ENCODE data around the gene PUS3.

The PUS3 gene

DNA sequence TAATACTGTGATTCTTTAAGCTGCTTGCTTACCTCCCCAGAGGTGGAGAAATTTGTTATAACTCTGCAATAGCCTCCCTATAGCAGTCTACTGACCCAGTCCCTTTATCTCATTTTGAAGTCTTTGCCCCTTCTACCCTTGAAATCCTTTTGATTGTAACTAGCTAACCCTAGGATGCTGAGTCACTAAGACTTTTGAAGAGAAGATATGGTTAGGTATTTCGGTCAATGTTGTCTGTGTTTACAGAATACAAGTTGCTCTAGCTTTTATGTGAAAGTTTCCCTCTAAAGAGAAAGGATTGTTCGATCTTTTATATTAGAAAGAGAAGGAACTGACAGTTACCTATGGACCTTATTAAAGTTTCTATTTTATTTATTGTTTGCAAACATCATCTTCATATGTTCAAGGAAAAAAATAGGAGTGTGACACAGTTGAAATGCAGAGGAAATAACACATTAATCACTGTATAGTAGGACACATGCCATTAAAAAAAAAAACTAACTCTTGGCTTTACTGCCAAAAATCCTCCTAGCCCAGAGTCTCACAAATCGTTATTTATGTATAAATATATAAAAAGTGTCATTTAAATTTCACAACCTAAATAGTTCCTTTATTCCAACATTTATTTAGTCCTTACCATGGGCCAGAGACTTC lies 12.4 kb downstream of the PUS3 start:
- TF ChIP-seq, protein P1, sequence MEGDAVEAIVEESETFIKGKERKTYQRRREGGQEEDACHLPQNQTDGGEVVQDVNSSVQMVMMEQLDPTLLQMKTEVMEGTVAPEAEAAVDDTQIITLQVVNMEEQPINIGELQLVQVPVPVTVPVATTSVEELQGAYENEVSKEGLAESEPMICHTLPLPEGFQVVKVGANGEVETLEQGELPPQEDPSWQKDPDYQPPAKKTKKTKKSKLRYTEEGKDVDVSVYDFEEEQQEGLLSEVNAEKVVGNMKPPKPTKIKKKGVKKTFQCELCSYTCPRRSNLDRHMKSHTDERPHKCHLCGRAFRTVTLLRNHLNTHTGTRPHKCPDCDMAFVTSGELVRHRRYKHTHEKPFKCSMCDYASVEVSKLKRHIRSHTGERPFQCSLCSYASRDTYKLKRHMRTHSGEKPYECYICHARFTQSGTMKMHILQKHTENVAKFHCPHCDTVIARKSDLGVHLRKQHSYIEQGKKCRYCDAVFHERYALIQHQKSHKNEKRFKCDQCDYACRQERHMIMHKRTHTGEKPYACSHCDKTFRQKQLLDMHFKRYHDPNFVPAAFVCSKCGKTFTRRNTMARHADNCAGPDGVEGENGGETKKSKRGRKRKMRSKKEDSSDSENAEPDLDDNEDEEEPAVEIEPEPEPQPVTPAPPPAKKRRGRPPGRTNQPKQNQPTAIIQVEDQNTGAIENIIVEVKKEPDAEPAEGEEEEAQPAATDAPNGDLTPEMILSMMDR (IDR thresholded peaks at IDR 0.05; ENCODE audit: insufficient read depth, low read length, poor library complexity, severe bottlenecking): no peak
- no peak for DNase-seq (ENCODE audit: extremely low read depth, insufficient read length)
- H3K4me3 ChIP-seq (replicated peaks; ENCODE audit: low read depth, low read length): no peak overlapping the region

DNA sequence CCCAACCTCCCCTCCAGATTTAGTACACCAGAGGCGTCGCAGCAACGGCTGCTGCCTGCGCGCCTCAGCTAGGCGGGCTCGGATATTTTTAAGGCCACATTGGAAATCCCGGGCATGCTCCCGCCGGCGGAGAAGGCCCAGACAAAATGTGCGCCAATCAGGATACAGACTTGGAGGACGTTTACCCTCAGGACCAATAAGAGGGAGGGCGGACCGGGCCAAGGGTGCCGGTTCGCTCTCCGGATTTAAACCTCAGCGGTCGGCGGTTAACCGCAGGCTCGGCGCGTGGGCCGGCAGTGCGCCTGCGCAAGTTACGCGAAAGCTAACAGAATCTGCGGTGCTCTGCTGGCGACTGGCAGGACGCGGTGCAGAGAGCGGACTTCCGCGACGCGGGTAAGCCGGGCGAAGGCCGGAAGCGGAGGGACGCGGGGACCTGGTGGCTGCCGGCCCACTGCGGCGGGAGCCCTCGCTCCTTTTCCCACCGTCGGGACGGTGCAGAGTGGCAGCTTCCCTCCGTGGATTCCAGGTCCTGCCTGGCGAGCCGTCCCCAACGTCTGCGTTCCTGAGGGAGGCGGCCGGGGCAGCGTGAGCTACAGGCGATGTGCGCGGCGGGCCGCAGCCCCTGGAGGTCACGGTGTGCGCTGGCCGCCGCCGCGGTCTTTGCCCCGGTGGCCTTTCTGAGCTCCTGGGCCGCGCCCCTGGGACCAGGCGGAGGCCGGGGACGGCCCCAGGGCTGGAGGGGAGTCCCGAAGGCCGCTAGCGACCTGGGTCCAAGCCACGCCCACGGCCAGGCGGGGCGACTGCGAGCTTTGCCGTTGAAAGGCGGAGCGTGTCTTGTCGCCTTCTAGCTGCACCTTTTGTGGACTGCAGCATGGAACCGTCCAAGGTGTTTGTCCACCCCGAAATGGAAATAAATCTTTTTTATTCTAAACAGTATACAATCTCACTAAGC lies 15.4 kb downstream of the PUS3 start, which contains the start of gene HYLS1:
HYLS1 (plus strand) TSS at position 296 of the 952 bp plus-strand sequence. CDS start 11,701 bp downstream, outside the sequence.
- Histone ChIP-seq H3K4me3 (replicated peaks; ENCODE audit: low read depth, low read length) (peak within 1 kb of the TSS; percentile 97), H3K36me3 (ENCODE audit: control insufficient read depth, insufficient read depth, low read length) (no peaks in the 10 kb centered on the region), H3K27me3 (replicated peaks; ENCODE audit: control insufficient read depth, insufficient read depth, low read length) (no peaks in the 10 kb centered on the region)
- TF ChIP-seq, protein P1 (IDR thresholded peaks at IDR 0.05; ENCODE audit: insufficient read depth, low read length, poor library complexity, severe bottlenecking): peak; percentile 37
- peak; percentile 93 for DNase-seq (ENCODE audit: extremely low read depth, insufficient read length)

More for the DNA sequence above, 12.4 kb downstream of the PUS3 start:
- no peaks in the 10 kb centered on the region for H3K27me3 ChIP-seq (replicated peaks; ENCODE audit: control insufficient read depth, insufficient read depth, low read length)
- peaks cover 7% of the 10 kb centered on the region for H3K36me3 ChIP-seq (ENCODE audit: control insufficient read depth, insufficient read depth, low read length)

DNA sequence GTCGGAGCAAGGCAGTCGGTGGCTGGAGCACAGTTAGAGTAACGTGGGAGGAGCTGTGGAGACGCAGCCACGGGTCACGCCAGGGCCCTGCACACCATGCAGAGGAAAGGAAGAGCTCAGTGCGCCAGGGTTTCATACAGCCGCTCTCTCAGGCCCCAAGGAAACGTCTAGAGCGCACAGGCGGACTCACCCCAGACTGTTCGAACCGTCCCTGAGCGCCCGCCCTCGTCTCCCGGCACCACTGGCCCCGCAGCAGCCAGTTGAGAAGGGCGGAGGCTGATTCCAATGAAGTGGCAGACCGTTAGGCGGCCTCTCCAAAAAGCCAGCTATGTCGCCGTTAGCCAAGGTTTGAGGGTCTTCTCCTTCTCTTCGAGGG lies 16.0 kb downstream of the PUS3 start:
- Histone ChIP-seq H3K27me3 (replicated peaks; ENCODE audit: control insufficient read depth, insufficient read depth, low read length) (no peaks in the 10 kb centered on the region), H3K4me3 (replicated peaks; ENCODE audit: low read depth, low read length) (no peak overlapping the region; the same call in 1 of the 2 replicates), H3K36me3 (ENCODE audit: control insufficient read depth, insufficient read depth, low read length) (no peaks in the 10 kb centered on the region)
- peak; percentile 21 for DNase-seq (ENCODE audit: extremely low read depth, insufficient read length)
- TF ChIP-seq, protein P1 (IDR thresholded peaks at IDR 0.05; ENCODE audit: insufficient read depth, low read length, poor library complexity, severe bottlenecking): no peak

DNA sequence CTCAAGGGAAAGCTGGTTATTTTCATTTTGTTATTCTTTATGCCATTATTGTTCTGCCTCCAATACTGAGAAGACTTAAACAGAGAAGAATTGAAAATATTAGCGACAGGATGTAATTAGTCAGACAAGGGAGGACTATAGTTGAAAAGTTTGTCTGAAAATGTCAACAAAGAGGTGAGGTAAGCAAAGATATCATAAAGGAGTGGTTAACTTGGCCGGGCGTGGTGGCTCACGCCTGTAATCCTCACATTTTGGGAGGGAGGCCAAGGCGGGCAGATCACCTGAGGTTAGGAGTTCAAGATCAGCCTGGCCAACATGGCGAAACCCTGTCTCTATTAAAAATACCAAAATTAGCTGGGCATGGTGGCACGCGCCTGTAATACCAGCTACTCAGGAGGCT lies 19.6 kb downstream of the PUS3 start:
- TF ChIP-seq, protein P1 (IDR thresholded peaks at IDR 0.05; ENCODE audit: insufficient read depth, low read length, poor library complexity, severe bottlenecking): no peak
- no peak for DNase-seq (ENCODE audit: extremely low read depth, insufficient read length)
- no peaks in the 10 kb centered on the region for H3K27me3 ChIP-seq (replicated peaks; ENCODE audit: control insufficient read depth, insufficient read depth, low read length)
- no peaks in the 10 kb centered on the region for H3K36me3 ChIP-seq (ENCODE audit: control insufficient read depth, insufficient read depth, low read length)
- H3K4me3 ChIP-seq (replicated peaks; ENCODE audit: low read depth, low read length): no peak overlapping the region

DNA sequence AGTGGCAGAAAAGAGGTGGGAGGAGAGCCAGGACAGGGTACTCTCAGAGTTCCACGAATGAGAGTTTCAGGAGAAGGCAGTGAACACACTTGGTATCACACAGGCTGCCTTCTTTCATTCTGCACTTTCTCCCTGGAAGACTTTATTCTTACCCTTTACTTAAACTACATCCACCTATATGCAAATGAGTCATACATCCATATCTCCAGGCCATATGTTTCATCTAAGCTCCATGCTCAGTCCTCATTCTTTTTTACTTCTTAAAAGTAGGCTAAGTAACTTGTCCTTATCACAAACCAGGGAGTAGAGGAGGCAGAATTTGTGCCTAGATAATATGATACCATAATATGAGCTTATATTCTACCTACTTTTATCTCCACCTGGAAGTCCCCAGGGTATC lies 21.7 kb downstream of the PUS3 start:
- Histone ChIP-seq H3K27me3 (replicated peaks; ENCODE audit: control insufficient read depth, insufficient read depth, low read length) (no peaks in the 10 kb centered on the region), H3K36me3 (ENCODE audit: control insufficient read depth, insufficient read depth, low read length) (no peaks in the 10 kb centered on the region), H3K4me3 (replicated peaks; ENCODE audit: low read depth, low read length) (no peak overlapping the region)
- DNase-seq (ENCODE audit: extremely low read depth, insufficient read length): no peak
- TF ChIP-seq, protein P1 (IDR thresholded peaks at IDR 0.05; ENCODE audit: insufficient read depth, low read length, poor library complexity, severe bottlenecking): no peak

Data from GM06990 (cell line).